HG03039 (cell line): Measurements from ENCODE around the gene BAZ2B.

Experiments
- ATAC-seq: cut with Tn5 transposase; IDR thresholded peaks from one replicate; pipeline ENCODE4 v1.9.1; 2021; ENCODE audit warnings: mild to moderate bottlenecking, moderate library complexity; ENCODE audit not compliant: unreplicated experiment

The BAZ2B gene

DNA sequence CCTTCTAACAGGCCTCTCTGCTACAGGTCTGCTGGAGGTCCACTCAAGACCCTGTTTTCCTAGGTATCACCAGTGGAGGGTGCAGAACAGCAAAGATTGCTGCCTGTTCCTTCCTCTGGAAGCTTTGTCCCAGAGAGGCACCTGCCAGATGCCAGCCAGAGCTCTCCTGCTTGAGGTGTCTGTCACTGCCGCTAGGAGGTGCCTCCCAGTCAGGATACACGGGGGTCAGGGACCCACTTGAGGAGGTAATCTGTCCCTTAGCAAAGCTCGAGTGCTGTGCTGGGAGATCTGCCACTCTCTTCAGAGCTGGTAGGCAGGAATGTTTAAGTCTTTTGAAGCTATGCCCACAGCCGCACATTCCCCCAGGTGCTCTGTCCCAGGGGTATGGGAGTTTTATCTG is 140.6 kb downstream of the BAZ2B start:
- no peak for ATAC-seq

DNA sequence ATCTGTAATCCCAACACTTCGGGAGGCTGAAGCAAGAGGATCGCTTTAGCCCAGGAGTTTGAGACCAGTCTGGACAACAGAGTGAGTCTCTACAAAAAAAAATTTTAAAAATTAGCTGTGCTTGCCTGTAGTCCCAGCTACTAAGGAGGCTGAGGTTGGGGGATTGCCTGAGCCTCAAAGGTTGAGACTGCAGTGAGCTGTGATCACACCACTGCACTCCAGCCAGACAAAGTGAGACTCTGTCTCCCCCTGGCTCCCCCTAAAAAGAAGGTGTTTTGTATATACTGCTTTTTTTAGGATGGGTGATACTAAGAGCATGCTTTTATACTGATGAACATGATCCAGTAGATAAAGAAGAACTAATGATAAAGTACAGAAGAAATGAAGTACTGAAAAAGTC is 145.0 kb downstream of the BAZ2B start:
- ATAC-seq, result no peak

DNA sequence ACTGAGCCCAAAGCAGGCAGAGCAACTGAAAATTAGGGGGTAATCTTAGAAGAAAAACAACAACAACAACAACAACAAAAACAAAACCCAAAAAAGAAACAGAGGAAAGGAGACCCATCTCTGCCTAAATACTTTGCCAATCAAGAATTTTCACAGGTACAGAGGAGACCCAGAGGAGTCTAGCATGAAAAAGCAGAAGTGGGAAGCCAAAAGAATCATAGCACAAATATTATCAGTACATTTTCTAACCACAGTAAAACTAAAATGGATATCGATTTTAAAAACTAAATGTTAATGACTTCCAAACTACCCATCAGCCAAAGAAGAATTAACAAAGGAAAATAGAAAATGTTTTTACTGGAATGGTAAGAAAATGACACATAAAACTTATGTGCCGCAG is 148.1 kb downstream of the BAZ2B start:
- no peak for ATAC-seq

DNA sequence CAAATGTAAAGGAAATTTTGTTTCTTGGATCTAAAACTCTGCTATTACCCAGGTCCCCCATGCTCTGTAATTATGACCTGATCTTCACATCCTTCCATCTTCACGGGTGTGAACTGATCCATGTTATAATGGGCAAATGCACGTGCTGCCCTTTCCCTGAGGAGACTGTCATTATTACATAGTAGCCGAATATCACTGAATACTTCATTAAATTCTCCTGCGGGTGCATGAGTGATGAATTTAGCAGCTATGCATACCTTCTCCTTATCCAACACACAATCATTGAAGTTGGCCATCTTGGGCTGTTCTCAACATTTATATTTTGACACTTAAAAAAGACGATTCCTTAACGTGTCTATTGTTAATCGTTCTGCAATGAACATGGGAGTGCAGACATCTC is 153.4 kb downstream of the BAZ2B start:
- no peak for ATAC-seq

DNA sequence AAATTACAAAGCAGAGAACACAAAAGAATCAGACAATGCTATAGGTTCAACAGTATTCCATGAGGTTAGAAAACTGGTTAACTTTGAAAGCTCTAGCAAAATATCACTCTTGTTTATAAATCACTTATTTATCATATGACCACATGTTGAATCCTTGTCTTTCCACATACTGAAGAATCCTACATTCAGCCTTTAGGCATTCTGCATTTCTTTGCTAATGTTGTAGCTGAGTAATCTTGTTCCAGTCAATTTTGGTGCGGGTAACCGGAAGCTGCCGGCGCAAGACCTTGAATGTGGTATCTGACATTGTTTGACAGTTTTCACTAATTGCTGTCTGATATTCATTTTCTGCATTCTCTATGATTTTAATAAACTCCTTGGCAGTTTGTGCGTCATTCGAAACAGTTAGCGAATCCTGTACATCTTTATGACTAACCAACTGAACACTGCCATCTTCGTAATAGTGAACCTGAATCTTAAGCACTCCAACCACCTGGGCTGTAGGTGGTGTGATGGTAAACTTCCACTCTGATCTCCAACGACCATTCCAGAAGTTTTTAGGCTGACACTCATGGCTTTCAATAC is 154.1 kb downstream of the BAZ2B start:
- no peak for ATAC-seq

DNA sequence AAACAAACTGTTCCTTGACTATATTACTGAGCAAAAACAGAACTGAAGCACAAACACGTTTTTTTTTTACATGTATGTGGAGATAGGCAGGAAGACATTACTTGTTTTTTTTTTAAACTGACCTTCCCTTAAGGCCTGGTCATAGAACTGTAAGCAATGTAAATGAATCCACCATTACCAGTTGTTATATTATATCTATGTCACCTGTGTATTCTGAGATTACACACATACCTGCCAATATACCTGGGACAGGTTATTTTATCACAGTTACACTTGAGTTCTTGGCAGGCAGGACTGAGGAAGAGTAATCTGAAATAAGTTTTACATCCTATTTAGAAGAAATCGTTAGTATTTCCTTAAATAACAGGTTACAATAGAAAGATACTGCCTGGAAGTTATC is 155.3 kb downstream of the BAZ2B start:
- ATAC-seq, result no peak

DNA sequence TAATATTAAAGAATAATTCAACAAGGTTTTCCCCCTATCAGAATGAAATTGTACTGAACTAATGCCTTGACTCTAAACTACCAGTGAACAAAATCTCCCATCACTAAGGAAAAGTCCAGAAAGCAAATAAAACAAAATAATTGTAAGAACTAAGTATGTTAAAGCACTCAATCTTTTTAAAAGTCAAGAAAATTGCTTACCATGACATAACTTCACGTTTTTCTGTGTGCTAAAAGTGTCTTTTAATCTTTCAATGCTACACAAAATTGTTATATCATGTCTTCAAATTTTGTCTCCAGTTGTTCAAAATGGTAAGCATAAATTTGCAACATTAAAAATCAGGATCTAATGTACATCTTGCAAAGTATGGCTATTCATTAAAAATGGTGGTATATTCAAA is 156.1 kb downstream of the BAZ2B start:
- ATAC-seq, result no peak

DNA sequence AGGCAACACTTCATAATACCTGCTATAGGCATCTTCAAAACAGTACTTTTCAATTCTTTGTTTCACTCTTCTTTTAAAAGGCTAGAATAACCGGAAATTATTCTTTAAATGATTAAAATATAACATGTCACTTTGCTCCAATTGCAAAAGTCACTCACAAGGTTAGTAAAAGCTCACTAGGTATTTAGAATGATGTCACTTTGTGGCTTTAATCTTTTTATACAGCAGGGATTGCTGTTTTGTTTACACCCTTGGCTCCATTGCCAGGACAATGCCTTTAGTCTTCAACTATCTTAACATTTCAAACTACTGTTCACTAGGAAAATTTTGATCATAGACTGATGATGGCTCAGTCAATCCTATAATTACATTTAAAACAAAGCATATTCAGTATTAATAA is 157.1 kb downstream of the BAZ2B start:
- ATAC-seq, result no peak

DNA sequence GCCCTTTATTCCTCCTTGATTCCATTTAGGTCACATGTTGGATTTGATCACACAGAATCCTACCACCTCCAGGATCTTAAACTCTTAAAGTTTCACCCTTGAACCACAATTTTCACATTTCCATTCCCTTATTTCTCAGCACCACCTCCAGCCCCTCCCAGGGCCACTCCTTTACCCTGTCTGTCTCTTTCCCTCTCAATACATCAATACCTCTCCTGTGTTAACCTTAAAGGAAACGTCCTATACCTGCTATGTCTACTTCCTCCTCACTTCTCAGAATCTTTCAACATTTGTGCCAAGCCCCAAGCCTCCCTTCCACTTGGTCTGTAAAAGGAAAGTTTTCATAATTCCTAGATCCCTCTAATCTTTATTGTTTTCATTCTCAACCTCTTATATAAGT is 158.8 kb downstream of the BAZ2B start:
- no peak for ATAC-seq

DNA sequence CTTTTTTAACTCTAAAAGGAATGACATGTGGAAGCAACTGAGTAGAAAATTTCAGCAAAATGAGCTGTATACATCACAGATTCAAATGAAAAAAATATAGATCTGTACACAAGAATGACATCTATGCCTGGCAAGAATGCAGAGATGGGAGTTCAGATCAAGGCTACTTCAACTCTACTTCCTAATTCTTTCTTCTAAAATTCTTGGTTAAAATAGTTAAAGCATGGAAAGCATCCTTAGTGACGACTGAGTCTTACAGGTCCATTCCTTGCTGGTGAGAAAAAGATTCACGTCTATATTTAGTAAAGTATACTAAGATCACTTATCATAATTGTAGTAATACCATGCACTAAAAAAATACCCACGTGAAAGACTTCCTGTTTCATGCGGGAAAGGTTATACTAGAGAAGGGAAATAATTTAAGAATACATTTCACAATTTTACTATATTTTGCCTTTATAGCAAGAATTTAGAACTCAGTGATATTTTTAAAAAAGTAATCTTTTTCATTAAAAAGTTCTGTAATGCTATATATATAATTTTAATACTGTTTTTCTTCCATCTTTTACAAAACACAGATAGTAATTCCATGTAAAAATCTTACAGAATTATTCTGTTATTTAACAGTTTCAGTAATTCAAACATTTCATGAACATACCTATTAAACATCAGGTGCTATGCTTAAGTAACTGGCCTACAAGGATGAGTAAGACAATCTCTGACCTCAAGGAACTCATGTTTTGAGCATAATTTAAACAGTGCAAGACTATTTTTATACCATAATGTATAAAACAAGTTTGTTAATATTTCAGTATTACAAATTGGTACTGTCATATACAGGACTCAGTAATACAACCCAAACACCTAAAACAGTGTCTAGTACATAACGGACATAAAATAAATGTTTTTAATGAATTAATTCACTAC is 159.6 kb downstream of the BAZ2B start:
- ATAC-seq, result peak; percentile 39

DNA sequence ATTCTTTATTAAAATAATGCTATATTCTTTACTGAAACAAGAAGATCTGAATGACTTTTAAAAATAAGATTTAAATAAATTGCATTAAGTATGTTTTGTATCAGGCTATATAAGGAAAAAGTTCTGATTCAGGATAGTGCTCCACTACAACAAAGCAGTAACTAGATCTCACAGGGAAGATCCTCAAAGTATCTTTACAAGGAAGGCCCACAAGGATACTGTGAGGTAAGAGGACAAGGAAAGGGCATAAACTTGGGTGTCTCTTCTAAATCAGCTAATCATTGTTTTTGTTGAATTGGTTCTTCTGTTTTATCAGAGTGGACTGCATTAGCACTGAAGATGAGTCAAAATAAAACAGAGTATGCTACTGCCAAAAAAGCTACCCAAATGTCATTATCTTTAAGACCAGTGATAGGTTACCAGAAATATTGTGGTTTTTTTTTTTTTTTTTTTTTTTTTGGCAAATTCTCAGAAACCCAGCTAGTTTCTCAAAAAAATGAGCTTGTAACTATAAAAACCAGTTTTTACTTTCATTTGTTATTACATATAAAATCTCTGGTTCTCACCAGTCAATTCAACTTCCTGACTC is 160.9 kb downstream of the BAZ2B start:
- no peak for ATAC-seq

DNA sequence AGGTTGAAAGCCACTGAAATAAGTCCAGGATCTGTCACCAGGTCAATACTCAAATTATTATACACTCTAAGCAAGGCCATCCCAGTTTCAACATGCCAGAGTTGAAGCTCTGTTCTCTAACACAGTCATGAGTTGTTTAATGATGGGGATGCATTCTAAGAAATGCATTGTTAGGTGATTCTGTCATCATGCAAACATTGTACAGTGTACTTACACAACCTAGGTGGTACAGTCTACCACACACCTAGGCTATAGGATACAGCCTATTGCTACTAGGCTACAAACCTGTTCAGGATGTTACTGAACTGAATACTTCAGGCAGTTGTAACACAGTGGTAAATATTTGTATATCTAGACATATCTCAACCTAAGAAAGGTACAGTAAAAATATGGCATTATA is 162.2 kb downstream of the BAZ2B start:
- no peak for ATAC-seq

DNA sequence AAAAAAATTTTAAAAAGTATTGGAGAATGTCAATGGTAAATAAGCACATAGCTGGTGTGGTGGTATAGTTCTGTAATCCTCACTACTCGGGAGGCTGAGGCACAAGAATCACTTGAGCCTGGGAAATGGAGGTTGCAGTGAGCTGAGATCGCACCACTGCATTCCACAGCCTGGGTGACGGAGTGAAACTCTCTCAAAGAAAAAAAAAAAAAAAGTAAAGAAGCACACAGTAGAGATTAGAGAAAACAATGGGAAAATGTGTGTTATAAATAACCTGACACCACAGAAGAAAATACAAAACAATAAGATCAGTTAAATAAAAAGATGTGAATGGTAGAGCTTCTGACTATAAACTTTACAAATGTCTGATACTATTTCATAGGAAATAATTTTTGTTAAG is 166.2 kb downstream of the BAZ2B start:
- ATAC-seq, result no peak

DNA sequence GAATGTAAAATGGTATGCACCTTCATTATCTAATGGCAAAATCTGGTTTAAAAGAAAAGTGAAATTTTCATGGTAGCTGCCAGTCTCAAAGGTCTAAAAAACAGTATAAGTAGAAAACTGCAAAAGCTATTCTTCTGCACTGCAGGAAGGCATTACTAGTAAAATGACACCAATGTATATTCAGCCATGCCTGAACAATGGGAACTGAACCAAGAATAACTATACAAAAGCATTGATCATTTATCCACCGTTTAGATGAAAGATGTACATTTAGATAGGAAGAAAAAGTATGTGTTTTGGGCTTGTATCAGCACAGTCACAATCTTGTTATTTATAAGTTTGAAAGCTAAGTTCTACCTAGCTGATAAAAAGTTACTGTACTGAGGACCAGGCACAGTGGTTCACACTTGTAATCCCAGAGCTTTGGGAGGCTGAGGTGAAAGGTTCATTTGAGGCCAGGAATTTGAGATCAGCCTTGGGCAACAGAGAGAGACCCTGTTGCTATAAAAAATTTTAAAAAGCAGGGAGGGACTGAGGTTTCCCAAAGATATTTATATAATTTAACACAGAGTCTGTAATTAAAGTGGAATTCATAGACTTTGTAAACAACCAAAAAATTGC is 166.7 kb downstream of the BAZ2B start:
- no peak for ATAC-seq

DNA sequence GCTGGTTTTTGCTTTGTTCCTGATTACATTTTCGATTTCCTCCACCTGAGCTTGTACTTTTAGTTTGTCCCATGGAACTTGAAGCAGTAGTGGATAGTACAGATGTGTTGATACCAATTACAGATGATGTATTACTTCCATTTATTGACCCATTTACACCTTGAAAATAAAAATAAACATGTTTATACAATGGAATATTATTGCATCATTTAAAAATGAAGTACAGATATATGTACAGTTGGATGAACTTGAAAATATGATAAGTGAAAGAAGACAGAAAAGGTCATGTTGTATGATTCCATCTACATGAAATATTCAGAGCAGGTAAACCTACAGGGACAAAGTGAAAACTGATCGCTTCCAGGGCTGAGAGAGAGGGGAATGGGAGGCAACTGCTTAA is 169.5 kb downstream of the BAZ2B start:
- ATAC-seq, result no peak

DNA sequence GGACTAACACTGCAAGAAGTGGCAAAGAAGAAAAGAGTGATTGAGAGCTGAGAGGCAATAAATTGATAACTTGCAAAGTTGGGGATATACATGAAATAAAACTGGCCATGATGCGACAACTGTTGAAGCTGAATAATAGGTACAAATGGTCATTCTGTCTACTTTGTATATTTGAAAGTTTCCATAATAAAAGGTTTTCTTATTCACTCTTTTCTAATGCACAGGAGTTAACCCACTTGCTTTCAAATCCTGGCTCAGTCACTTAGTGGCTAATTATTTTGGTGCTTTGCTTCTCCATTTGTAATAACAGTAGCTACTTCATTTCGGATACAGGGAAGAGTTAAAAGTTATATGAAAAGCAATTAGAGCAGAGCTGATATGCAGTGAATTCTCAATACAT is 170.1 kb downstream of the BAZ2B start:
- no peak for ATAC-seq

DNA sequence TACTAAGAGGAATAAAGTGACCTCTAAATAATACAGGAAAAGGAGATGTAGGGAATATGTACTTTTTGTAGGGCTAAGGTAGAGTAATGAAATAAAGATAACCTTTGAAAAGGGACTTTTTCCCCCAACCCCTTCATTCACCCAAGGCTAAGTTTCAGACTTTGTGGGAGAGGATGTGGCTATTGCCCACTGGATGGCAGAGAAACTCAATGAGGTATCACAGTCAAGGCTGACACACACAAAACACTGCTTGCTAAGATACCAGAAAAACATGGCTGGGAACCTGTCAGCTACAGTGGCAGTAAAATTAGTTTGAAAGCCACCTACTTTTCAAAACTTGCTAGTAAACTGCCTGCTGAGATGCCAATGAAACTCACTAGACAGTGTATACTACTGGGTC is 171.0 kb downstream of the BAZ2B start:
- no peak for ATAC-seq

DNA sequence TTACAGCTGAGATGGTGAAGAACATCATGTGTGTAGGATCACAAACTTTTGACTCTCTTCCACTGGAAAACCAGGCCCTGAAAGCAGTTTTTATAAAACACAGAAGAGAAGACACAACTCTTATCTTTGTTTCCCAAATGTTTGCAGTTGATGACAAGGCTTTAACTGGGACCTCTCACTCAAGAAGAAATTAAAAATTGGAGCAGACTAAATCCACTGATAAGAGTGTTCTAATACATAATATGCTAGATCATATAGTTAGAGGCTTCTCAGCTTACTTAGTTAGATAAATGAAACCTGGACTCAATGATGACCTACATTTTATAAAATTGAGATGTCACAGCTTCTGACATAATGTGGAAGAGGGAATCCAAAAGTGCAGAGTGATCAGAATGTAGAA is 171.6 kb downstream of the BAZ2B start:
- ATAC-seq, result no peak

DNA sequence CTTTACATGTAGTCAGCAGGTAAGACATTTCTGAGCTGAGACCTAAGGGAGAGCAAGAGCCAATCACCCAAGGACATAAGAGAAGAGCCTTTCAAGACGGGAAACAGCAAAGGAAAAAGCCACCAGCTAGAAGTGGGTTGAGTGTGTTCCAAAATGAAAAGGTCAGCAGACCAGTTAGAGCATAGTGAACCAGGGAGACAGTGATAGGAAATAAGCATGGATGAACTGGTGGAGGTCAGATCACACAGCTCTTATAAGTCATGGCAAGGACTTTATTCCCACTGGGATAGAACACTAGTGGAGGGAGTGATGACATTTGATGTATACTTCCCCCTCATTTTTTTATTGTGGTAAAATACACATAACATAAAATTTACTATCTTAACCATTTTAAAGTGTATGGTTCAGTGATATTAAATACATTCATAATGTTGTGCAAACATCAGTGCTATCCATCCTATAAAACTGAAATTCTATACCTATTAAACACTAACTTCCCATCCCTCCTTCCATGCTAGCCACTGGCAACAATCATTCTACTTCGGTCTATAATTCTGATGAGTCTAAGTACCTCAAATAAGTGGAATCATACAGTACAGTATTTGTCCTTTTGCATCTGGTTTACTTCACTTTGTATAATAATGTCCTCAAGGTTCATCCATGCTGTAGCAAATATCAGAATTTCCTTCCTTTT is 174.0 kb downstream of the BAZ2B start:
- ATAC-seq, result no peak

DNA sequence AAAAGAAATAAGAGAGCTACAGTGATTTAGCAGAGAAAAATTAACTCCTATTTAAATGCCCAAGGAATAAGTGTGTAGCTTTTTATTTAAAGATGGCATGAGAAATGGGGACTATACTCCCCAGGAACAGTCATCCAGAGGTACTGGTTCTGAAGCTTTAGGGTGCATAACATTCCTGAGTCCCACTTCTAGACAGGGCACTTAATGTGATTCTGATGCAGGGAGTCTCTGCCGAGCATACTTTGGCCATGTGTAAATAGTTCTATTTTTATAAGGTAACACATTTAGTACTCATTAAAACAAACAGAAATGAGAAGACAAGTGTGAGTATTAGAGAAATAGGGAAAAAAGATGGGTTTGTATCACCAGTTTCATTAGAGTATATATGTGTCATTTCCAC is 175.2 kb downstream of the BAZ2B start:
- ATAC-seq, result no peak

DNA sequence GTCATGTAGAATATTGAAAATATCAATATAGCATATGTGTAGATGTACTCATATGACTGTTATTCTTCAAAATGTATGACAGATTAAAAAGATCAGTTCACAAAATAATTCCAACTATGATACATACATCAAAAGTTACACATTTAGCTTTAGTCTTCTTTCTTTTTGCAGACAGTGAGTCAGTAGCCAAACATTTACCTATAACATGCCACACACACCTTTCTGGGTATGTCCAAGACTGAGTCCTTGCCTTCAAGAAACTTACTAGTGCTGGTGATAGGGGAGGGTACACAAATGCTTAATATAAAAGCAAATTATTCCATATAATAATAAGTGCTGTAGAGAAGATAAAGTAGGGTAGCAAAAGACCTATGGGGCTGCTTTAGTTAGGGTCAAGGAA is 176.9 kb downstream of the BAZ2B start:
- ATAC-seq, result no peak
